Prostate gland (tissue), 2 donors: ENCODE data around the gene PLBD2. TPM values are rescaled to one million over a fixed set of nuclear protein-coding genes. Genes with fewer than 3 reads are reported as not detected.

Source experiments
- DNase-seq: peaks from one replicate; pipeline ENCODE4 v3.0.0-alpha.2; 2019; ENCODE audit warnings: low spot score
- H3K27ac ChIP-seq, 2 donors: fragments of 200-600 bp; sonication (generic); 2 replicates each; pipeline ENCODE4 v1.5.1; 2017 to 2019
- H3K27me3 ChIP-seq: fragments of 200-600 bp; sonication (generic); replicated peaks from 2 replicates; pipeline ENCODE4 v1.5.1; 2019; ENCODE audit not compliant: insufficient read depth
- H3K36me3 ChIP-seq, 2 donors: fragments of 200-600 bp; sonication (generic); 1 replicate in 1 of 2; 2 replicates in 1 of 2; pipeline versions ENCODE4 v1.5.1 to v1.8.1; 2017 to 2019
- H3K4me1 ChIP-seq: fragments of 200-600 bp; sonication (generic); replicated peaks from 2 replicates; pipeline ENCODE4 v1.5.1; 2019
- H3K4me3 ChIP-seq, 2 donors: fragments of 200-600 bp; sonication (generic); 2 replicates each; pipeline ENCODE4 v1.5.1; 2017 to 2019
- H3K9me3 ChIP-seq: fragments of 200-600 bp; sonication (generic); 2 replicates; pipeline ENCODE4 v1.5.1; 2017
- POLR2A ChIP-seq: fragments of 450-650 bp; IDR thresholded peaks from one replicate; pipeline ENCODE4 v1.6.1; 2016; ENCODE audit warnings: antibody characterized with exemption, mild to moderate bottlenecking
- POLR2AphosphoS5 ChIP-seq: sonication (generic); formaldehyde crosslinking; IDR thresholded peaks from one replicate; pipeline ENCODE4 v1.6.1; 2017; ENCODE audit warnings: antibody characterized with exemption
- WGBS: methylation state at CpG from one replicate; pipeline ENCODE4 v1.1.5; 2018; 5-methylcytosine and 5-hydroxymethylcytosine counted together
- intact Hi-C: fragments of 100-400 bp; cut with DNase I; formaldehyde crosslinking; loops from one replicate; pipeline ENCODE4 v1.14.2; 2022
- total RNA-seq, 2 donors: library from RNA; depleted of rRNA; stranded (reverse); fragments of >200 nt; gene quantifications; one replicate each; pipeline ENCODE4 v1.1.0, GENCODE V29; 2016
- TF ChIP-seq, protein P1 (sequence below), 4 experiments: fragments of 200-600 bp in 2 of 4; fragments of 450-650 bp in 2 of 4; sonication (generic) in 2 of 4; IDR thresholded peaks; 1 replicate in 3 of 4; 2 replicates in 1 of 4; pipeline ENCODE4 v1.5.1; 2016 to 2019; ENCODE audit warnings: antibody characterized with exemption in 4 of 4, mild to moderate bottlenecking in 2 of 4, moderate library complexity in 2 of 4

The PLBD2 gene
- total RNA-seq, 2 donors from 2014 or later: 48.2 to 114 TPM

DNA sequence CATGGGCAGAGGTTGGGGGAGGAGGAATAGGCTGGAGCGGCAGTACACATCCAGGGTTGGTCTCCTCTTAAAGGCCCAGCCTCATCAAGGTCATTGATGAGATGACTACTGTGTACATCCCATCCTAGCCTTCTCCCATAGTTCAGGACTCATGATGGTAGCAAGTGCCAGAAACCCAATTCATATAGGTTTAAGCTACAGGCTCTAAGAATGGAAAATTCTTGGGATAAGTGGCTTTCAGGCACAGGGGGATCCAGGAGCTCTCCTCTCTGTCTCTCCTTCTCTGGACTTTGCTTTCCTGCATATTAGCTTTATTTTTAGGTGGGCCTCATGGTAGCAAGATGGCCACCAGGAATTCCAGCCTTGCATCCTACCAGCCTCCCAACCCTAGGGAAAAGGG lies 70.1 kb downstream of the PLBD2 start:
- no peak for TF ChIP-seq POLR2AphosphoS5
- TF ChIP-seq, protein P1, sequence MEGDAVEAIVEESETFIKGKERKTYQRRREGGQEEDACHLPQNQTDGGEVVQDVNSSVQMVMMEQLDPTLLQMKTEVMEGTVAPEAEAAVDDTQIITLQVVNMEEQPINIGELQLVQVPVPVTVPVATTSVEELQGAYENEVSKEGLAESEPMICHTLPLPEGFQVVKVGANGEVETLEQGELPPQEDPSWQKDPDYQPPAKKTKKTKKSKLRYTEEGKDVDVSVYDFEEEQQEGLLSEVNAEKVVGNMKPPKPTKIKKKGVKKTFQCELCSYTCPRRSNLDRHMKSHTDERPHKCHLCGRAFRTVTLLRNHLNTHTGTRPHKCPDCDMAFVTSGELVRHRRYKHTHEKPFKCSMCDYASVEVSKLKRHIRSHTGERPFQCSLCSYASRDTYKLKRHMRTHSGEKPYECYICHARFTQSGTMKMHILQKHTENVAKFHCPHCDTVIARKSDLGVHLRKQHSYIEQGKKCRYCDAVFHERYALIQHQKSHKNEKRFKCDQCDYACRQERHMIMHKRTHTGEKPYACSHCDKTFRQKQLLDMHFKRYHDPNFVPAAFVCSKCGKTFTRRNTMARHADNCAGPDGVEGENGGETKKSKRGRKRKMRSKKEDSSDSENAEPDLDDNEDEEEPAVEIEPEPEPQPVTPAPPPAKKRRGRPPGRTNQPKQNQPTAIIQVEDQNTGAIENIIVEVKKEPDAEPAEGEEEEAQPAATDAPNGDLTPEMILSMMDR (IDR thresholded peaks at IDR 0.05): no peak
- no peak for TF ChIP-seq POLR2A
- H3K9me3 ChIP-seq: no peaks in the 10 kb centered on the region
- no peaks in the 10 kb centered on the region for H3K27me3 ChIP-seq
- 65% methylated on average over 1 of the region's 1 CpG for WGBS
- H3K4me1 ChIP-seq: no peaks in the 10 kb centered on the region
- H3K4me3 ChIP-seq: no peak overlapping the region
- no peak for DNase-seq
- intact Hi-C loops: loop anchor here (10.0 kb wide), 2 partner anchors 114 to 234 kb away; no protein-coding TSS in a partner anchor
- no peaks in the 10 kb centered on the region for H3K36me3 ChIP-seq
- no peak overlapping the region for H3K27ac ChIP-seq

DNA sequence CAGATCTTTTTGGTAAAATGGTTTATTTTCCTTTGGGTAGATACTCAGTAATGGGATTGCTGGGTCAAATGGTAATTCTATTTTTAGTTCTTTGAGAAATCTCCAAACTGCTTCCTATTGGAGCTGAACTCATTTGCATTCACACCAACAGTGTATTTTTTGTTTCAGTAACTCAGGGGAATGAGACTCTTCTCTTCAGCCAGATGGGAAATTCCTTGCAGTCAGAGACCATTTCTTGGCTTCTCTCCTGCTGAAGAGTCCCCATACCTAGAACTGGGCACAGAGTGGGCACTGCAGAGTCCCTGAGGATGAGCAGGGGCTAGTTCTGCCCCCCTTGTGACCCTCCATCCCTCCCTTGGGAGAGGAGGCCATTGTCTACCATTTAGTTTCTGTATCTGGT lies 74.6 kb downstream of the PLBD2 start:
- intact Hi-C loops: no loop called here
- Histone ChIP-seq H3K36me3 (no peaks in the 10 kb centered on the region), H3K4me1 (no peaks in the 10 kb centered on the region), H3K9me3 (no peaks in the 10 kb centered on the region), H3K27me3 (no peaks in the 10 kb centered on the region), H3K4me3 (no peak overlapping the region), H3K27ac (no peak overlapping the region)
- TF ChIP-seq POLR2A: no peak
- TF ChIP-seq POLR2AphosphoS5: no peak
- TF ChIP-seq, protein P1 (IDR thresholded peaks at IDR 0.05): no peak
- no peak for DNase-seq

DNA sequence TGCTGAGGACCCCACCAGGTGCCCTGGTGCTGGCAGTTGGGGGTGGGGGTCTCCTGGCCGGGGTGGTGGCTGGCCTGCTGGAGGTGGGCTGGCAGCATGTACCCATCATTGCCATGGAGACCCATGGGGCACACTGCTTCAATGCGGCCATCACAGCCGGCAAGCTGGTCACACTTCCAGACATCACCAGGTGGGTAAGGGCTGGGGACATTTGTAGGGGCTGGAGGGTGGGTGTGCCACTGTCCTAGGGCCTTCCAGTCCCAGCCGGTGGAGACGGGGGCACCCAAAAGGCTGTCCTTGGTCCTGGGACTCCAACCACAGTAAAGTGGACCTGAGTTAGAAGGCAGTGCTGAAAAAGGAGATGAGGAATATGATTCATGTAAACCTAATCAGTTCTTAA lies 77.0 kb downstream of the PLBD2 start:
- H3K27ac ChIP-seq: no peak overlapping the region
- no peaks in the 10 kb centered on the region for H3K9me3 ChIP-seq
- no peak overlapping the region for H3K4me3 ChIP-seq
- no peaks in the 10 kb centered on the region for H3K4me1 ChIP-seq
- TF ChIP-seq, protein P1 (IDR thresholded peaks at IDR 0.05): no peak
- no peak for TF ChIP-seq POLR2AphosphoS5
- no peak for TF ChIP-seq POLR2A
- intact Hi-C loops: no loop called here
- H3K27me3 ChIP-seq: no peaks in the 10 kb centered on the region
- H3K36me3 ChIP-seq: no peaks in the 10 kb centered on the region
- WGBS: 85% methylated on average over 3 of the region's 5 CpGs
- DNase-seq: no peak

DNA sequence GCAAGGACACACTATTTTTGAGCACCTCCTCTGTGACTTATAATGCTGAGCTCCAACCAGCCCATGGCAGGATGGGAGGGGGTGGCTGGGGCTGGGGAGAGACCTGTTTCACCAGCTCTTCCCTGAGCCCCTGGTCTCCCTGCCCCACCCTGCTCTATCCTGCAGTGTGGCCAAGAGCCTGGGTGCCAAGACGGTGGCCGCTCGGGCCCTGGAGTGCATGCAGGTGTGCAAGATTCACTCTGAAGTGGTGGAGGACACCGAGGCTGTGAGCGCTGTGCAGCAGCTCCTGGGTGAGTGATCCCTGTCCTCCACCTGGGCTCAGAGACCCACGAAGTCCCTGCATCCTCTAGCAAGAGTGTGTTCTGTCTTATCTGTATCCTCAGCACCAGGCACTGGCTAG lies 78.2 kb downstream of the PLBD2 start:
- 78% methylated on average over 6 of the region's 6 CpGs for WGBS
- TF ChIP-seq, protein P1 (IDR thresholded peaks at IDR 0.05): no peak
- no peak for TF ChIP-seq POLR2AphosphoS5
- no peak for TF ChIP-seq POLR2A
- intact Hi-C loops: no loop called here
- Histone ChIP-seq H3K36me3 (no peaks in the 10 kb centered on the region), H3K4me3 (no peak overlapping the region), H3K27ac (no peak overlapping the region), H3K9me3 (no peaks in the 10 kb centered on the region), H3K4me1 (no peaks in the 10 kb centered on the region), H3K27me3 (no peaks in the 10 kb centered on the region)
- no peak for DNase-seq

DNA sequence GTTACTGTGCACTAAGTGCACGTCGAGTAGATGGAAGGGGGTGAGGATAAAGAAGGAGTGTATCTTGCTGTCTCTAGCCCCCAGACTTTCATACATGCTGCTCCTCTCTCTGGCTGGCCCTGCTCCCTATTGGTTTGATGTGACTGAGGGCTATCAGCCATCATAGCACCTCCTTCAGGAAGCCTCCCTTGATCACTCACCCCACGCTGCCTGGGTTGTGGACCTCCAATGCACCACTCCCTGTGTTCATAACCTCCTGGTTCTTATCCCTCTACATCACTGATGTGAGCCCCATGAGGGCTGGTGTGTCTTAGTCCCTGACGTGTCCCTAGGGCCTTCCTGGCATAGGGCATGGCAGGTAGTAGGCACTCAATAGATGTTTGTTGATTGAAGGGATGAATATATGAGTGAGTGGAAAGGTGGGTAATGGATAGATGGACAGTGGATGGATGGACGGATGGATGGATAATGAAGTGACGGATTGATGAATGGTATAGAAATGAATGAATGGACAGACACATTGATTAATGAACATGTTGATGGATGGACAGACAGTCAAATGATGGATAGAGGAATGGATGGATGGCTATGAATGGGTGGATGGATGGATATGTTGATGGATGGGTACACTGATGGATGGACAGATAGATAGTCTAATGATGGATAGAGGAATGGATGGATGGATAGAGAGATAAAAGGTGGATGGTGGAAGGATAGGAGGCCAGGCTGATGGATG lies 78.8 kb downstream of the PLBD2 start:
- TF ChIP-seq, protein P1 (IDR thresholded peaks at IDR 0.05): no peak
- no peak for TF ChIP-seq POLR2AphosphoS5
- TF ChIP-seq POLR2A: no peak
- H3K9me3 ChIP-seq: no peaks in the 10 kb centered on the region
- no peaks in the 10 kb centered on the region for H3K36me3 ChIP-seq
- H3K27me3 ChIP-seq: no peaks in the 10 kb centered on the region
- H3K4me3 ChIP-seq: no peak overlapping the region
- no peak for DNase-seq
- WGBS: 85% methylated on average over 6 of the region's 6 CpGs
- intact Hi-C loops: no loop called here
- no peaks in the 10 kb centered on the region for H3K4me1 ChIP-seq
- H3K27ac ChIP-seq: no peak overlapping the region
